PFSK-1 (cell line): ENCODE results near the gene PSPN.

Experiments
- FOXP2 ChIP-seq: optimal IDR thresholded peaks from 2 replicates; pipeline ENCODE3; 2011; ENCODE audit warnings: borderline replicate concordance, control low read depth, inconsistent platforms; ENCODE audit not compliant: insufficient read depth; ENCODE audit errors: extremely low read length, extremely low read depth
- POLR2AphosphoS5 ChIP-seq: IDR thresholded peaks from 2 replicates; pipeline ENCODE4 v1.6.1; 2012; ENCODE audit warnings: low read depth, mild to moderate bottlenecking, control low read depth, low read length, moderate library complexity
- SIN3A ChIP-seq: IDR thresholded peaks from 2 replicates; pipeline ENCODE4 v1.6.1; 2012; ENCODE audit warnings: mild to moderate bottlenecking, low read length, moderate library complexity, borderline replicate concordance; ENCODE audit not compliant: insufficient read depth
- TAF1 ChIP-seq: IDR thresholded peaks from 2 replicates; pipeline ENCODE4 v1.6.1; 2012; ENCODE audit warnings: low read length, control low read depth, borderline replicate concordance; ENCODE audit not compliant: insufficient read depth
- TF ChIP-seq, protein P1 (sequence below), 2 experiments: IDR thresholded peaks; 2 replicates each; pipeline versions ENCODE4 v1.6.1 to v1.8.0; 2011 to 2012; ENCODE audit warnings: low read depth in 2 of 2, low read length in 2 of 2, control low read depth in 1 of 2, inconsistent platforms in 1 of 2, mild to moderate bottlenecking in 1 of 2, moderate library complexity in 1 of 2; ENCODE audit not compliant: insufficient read depth in 1 of 2

Gene PSPN

DNA sequence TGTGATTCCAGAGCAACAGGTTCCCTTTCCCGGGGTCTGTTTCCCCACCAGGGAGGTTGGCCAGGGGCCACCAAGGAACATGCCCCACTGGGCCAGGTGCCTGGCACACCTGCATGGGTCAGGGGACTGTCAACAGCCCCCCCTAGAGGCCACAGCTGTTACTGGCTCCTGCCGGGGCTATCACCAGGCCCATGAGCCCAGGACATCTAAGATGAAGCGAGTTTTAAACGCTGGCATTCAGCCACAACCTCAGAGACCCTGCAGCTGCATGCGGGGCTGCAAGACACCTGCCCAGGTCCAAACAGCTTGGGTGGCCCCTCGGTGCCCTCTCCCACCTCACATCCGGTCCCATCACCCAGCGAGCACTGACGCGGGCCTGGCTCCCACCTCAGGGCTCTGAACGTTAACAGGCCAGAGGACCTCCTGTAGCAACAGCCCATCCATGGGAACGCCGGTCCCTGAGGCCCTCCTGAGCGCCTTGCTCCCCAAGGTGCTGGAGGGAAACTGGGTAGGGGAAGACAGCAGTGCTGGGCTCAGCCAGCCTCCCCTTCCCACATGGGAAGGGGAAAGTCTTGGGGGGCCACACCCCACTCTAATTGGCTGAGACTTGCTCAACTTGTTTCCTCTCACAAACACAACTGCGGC, 36.8 kb upstream of the PSPN start:
- TF ChIP-seq POLR2AphosphoS5 (peak; percentile 19; the same call in 1 of the 2 replicates), TAF1 (no peak), FOXP2 (no peak)
- TF ChIP-seq, protein P1, sequence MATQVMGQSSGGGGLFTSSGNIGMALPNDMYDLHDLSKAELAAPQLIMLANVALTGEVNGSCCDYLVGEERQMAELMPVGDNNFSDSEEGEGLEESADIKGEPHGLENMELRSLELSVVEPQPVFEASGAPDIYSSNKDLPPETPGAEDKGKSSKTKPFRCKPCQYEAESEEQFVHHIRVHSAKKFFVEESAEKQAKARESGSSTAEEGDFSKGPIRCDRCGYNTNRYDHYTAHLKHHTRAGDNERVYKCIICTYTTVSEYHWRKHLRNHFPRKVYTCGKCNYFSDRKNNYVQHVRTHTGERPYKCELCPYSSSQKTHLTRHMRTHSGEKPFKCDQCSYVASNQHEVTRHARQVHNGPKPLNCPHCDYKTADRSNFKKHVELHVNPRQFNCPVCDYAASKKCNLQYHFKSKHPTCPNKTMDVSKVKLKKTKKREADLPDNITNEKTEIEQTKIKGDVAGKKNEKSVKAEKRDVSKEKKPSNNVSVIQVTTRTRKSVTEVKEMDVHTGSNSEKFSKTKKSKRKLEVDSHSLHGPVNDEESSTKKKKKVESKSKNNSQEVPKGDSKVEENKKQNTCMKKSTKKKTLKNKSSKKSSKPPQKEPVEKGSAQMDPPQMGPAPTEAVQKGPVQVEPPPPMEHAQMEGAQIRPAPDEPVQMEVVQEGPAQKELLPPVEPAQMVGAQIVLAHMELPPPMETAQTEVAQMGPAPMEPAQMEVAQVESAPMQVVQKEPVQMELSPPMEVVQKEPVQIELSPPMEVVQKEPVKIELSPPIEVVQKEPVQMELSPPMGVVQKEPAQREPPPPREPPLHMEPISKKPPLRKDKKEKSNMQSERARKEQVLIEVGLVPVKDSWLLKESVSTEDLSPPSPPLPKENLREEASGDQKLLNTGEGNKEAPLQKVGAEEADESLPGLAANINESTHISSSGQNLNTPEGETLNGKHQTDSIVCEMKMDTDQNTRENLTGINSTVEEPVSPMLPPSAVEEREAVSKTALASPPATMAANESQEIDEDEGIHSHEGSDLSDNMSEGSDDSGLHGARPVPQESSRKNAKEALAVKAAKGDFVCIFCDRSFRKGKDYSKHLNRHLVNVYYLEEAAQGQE (IDR thresholded peaks at IDR 0.05; ENCODE audit: insufficient read depth in 1 of 2, low read depth in 2 of 2, low read length in 2 of 2) = no peak

DNA sequence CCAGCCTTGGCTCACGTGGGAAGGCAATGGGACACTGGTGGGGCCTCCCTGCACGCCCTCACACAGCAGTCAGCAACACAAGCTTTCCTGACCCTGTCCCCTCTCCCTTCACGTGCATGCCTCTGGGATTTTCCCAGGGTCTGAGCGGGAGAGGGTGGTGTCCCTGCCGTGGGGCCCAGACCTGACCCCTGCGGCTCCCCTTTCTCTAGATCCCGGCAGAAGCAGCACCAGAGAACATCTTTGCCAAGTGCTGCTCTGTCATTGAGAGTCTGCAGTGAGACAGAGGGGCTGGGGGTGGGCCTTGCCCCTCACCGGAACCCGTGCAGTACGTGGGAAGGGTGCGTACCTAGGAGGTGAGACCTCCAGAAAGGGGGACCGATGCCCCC, 36.3 kb upstream of the PSPN start:
- TF ChIP-seq FOXP2 = no peak
- TF ChIP-seq, protein P1 (IDR thresholded peaks at IDR 0.05; ENCODE audit: insufficient read depth in 1 of 2, low read depth in 2 of 2, low read length in 2 of 2) = no peak
- TF ChIP-seq TAF1 = no peak
- no peak for TF ChIP-seq POLR2AphosphoS5
- TF ChIP-seq SIN3A = no peak

DNA sequence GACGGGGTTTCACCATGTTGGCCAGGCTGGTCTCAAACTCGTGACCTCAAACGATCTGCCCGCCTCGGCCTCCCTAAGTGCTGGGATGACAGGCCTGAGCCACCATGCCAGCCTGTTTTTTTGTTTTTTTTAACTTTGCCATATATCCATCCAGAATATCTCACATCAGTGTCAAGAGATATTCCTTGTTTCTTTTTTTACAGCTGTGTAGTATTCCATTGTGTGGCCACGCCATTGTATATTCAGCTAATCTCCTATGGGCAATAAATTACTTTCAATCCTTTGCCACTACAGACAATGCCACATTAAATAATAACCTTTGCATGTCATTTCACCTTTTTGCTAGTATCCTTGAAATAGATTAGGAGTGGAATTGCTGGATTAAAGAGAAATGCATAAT, 33.6 kb upstream of the PSPN start:
- TF ChIP-seq FOXP2 (no peak), TAF1 (no peak), POLR2AphosphoS5 (no peak), SIN3A (no peak)
- TF ChIP-seq, protein P1 (IDR thresholded peaks at IDR 0.05; ENCODE audit: insufficient read depth in 1 of 2, low read depth in 2 of 2, low read length in 2 of 2) = no peak

DNA sequence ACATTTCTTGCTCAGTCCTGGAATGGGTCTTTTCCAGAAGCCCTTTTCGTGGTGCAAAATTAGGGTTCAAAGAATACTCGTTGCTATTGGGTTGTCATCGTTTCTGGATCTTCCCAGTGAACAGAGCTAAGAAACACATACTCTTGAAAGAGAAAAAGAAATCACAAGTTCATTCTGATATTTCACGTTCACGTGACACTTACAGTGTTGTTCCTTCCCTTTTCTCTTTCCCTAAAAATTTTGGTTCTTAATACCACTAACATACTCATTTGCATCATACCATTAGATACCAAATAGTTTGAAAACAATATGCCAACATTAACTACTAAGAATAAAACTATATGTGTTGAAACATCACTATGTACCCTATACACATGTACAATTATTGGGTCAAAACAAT, 30.7 kb upstream of the PSPN start:
- TF ChIP-seq TAF1 = no peak
- TF ChIP-seq FOXP2 = no peak
- no peak for TF ChIP-seq POLR2AphosphoS5
- TF ChIP-seq SIN3A = no peak
- TF ChIP-seq, protein P1 (IDR thresholded peaks at IDR 0.05; ENCODE audit: insufficient read depth in 1 of 2, low read depth in 2 of 2, low read length in 2 of 2) = no peak

DNA sequence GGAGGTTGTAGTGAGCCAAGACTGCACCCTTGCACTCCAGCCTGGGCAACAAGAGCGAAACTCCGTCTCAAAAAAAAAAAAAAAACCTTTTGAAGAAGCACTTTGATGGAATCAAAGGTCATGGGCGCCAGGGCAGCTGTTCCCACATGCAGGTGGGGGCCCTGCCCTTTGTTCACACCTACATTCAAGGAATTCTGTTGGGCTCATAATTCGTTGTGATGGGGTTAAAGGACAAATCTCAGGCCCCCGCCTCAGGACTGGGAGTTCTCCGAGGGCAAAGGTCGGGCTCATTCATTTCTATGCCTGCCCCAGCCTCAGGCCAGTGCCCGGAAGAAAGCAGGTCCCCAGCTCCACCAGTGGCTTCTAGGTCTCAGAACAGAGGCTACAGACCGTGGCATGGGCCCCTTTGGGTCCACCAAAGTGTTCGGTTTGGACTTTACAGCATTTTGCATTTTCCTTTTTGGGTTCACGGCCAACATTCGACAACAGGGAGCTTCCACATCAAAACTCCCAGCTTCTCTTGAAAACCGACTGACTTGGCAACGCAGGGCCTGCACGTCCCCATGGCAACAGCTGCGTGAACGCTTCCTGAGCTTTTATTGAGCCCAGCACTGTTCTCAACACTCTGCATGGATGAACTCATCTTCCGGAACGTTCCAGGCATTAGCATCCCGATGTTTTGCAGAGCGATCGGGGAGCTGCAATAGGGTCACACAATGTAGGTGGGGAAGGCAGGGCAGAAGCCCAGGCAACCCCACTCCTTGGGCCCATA, 27.3 kb upstream of the PSPN start:
- TF ChIP-seq FOXP2 (no peak), TAF1 (no peak), POLR2AphosphoS5 (no peak), SIN3A (no peak)
- TF ChIP-seq, protein P1 (IDR thresholded peaks at IDR 0.05; ENCODE audit: insufficient read depth in 1 of 2, low read depth in 2 of 2, low read length in 2 of 2) = no peak
